ENCODE data around the gene SSH2.

Gene SSH2

GRCh38 chr17:29591737-29592608 lies 338.1 kb downstream of the SSH2 start (continued):
- peak; percentile 43; the same call in 1 of the 2 replicates for TF ChIP-seq TSHZ1 (tag by site-specific recombination; IDR thresholded peaks at IDR 0.05; ENCODE audit: borderline replicate concordance)
- no peak; the same call in 1 of the 2 replicates for TF ChIP-seq ZNF76 (tag by site-specific recombination; IDR thresholded peaks at IDR 0.05; ENCODE audit: borderline replicate concordance, low read depth)
- TF ChIP-seq SP3 (tag by site-specific recombination; IDR thresholded peaks at IDR 0.05): peak; percentile 82
- peak; percentile 98 for TF ChIP-seq IKZF3 (tag by site-specific recombination; IDR thresholded peaks at IDR 0.05)
- no peak for TF ChIP-seq ZNF19 (tag by site-specific recombination; IDR thresholded peaks at IDR 0.05; ENCODE audit: low read depth)
- 0 out of 2 replicates have a peak, but pooled peaks have one; percentile 29 for TF ChIP-seq ZBTB48 (tag by site-specific recombination; IDR thresholded peaks at IDR 0.05)
- TF ChIP-seq ZNF391 (tag by site-specific recombination; IDR thresholded peaks at IDR 0.05; ENCODE audit: borderline replicate concordance, low read depth): no peak
- TF ChIP-seq, protein P1, sequence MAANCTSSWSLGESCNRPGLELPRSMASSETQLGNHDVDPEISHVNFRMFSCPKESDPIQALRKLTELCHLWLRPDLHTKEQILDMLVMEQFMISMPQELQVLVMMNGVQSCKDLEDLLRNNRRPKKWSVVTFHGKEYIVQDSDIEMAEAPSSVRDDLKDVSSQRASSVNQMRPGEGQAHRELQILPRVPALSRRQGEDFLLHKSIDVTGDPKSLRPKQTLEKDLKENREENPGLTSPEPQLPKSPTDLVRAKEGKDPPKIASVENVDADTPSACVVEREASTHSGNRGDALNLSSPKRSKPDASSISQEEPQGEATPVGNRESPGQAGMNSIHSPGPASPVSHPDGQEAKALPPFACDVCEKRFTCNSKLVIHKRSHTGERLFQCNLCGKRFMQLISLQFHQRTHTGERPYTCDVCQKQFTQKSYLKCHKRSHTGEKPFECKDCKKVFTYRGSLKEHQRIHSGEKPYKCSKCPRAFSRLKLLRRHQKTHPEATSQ (tag by site-specific recombination; IDR thresholded peaks at IDR 0.05): no peak
- peak; percentile 65; the same call in 1 of the 2 replicates for TF ChIP-seq KLF9 (tag by site-specific recombination; IDR thresholded peaks at IDR 0.05; ENCODE audit: low read depth)
- TF ChIP-seq, protein P2, sequence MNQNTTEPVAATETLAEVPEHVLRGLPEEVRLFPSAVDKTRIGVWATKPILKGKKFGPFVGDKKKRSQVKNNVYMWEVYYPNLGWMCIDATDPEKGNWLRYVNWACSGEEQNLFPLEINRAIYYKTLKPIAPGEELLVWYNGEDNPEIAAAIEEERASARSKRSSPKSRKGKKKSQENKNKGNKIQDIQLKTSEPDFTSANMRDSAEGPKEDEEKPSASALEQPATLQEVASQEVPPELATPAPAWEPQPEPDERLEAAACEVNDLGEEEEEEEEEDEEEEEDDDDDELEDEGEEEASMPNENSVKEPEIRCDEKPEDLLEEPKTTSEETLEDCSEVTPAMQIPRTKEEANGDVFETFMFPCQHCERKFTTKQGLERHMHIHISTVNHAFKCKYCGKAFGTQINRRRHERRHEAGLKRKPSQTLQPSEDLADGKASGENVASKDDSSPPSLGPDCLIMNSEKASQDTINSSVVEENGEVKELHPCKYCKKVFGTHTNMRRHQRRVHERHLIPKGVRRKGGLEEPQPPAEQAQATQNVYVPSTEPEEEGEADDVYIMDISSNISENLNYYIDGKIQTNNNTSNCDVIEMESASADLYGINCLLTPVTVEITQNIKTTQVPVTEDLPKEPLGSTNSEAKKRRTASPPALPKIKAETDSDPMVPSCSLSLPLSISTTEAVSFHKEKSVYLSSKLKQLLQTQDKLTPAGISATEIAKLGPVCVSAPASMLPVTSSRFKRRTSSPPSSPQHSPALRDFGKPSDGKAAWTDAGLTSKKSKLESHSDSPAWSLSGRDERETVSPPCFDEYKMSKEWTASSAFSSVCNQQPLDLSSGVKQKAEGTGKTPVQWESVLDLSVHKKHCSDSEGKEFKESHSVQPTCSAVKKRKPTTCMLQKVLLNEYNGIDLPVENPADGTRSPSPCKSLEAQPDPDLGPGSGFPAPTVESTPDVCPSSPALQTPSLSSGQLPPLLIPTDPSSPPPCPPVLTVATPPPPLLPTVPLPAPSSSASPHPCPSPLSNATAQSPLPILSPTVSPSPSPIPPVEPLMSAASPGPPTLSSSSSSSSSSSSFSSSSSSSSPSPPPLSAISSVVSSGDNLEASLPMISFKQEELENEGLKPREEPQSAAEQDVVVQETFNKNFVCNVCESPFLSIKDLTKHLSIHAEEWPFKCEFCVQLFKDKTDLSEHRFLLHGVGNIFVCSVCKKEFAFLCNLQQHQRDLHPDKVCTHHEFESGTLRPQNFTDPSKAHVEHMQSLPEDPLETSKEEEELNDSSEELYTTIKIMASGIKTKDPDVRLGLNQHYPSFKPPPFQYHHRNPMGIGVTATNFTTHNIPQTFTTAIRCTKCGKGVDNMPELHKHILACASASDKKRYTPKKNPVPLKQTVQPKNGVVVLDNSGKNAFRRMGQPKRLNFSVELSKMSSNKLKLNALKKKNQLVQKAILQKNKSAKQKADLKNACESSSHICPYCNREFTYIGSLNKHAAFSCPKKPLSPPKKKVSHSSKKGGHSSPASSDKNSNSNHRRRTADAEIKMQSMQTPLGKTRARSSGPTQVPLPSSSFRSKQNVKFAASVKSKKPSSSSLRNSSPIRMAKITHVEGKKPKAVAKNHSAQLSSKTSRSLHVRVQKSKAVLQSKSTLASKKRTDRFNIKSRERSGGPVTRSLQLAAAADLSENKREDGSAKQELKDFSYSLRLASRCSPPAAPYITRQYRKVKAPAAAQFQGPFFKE (tag by site-specific recombination; IDR thresholded peaks at IDR 0.05; ENCODE audit: borderline replicate concordance): no peak
- TF ChIP-seq ZNF426 (tag by site-specific recombination; IDR thresholded peaks at IDR 0.05): no peak
- TF ChIP-seq HOXA7 (CRISPR knock-in tag; IDR thresholded peaks at IDR 0.05; ENCODE audit: borderline replicate concordance): no peak
- TF ChIP-seq, protein P3, sequence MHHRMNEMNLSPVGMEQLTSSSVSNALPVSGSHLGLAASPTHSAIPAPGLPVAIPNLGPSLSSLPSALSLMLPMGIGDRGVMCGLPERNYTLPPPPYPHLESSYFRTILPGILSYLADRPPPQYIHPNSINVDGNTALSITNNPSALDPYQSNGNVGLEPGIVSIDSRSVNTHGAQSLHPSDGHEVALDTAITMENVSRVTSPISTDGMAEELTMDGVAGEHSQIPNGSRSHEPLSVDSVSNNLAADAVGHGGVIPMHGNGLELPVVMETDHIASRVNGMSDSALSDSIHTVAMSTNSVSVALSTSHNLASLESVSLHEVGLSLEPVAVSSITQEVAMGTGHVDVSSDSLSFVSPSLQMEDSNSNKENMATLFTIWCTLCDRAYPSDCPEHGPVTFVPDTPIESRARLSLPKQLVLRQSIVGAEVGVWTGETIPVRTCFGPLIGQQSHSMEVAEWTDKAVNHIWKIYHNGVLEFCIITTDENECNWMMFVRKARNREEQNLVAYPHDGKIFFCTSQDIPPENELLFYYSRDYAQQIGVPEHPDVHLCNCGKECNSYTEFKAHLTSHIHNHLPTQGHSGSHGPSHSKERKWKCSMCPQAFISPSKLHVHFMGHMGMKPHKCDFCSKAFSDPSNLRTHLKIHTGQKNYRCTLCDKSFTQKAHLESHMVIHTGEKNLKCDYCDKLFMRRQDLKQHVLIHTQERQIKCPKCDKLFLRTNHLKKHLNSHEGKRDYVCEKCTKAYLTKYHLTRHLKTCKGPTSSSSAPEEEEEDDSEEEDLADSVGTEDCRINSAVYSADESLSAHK (tag by site-specific recombination; IDR thresholded peaks at IDR 0.05): no peak
- TF ChIP-seq ZNF146 (tag by site-specific recombination; IDR thresholded peaks at IDR 0.05): no peak
- TF ChIP-seq ZNF133 (tag by site-specific recombination; IDR thresholded peaks at IDR 0.05): no peak
- no peak for TF ChIP-seq ZSCAN16 (tag by site-specific recombination; IDR thresholded peaks at IDR 0.05)

All from HEK293 (cell line).